Colonic mucosa (tissue), 4 donors: ENCODE measurements around the gene HSPA1A. TPM values are rescaled to one million over a fixed set of nuclear protein-coding genes. Genes with fewer than 3 reads are reported as not detected.

Source experiments
- DNase-seq: peaks from one replicate; pipeline ENCODE4 v3.0.0-alpha.2; 2020
- H3K27ac ChIP-seq: fragments of 200-600 bp; one replicate; pipeline ENCODE4 v1.8.0; 2021
- H3K27me3 ChIP-seq: fragments of 200-600 bp; one replicate; pipeline ENCODE4 v1.8.0; 2021
- H3K36me3 ChIP-seq: fragments of 200-600 bp; one replicate; pipeline ENCODE4 v1.8.0; 2021
- H3K4me1 ChIP-seq: fragments of 200-600 bp; one replicate; pipeline ENCODE4 v1.8.0; 2021; ENCODE audit warnings: mild to moderate bottlenecking
- H3K4me3 ChIP-seq: fragments of 200-600 bp; one replicate; pipeline ENCODE4 v1.8.0; 2021
- H3K9ac ChIP-seq, 2 donors: one replicate each; pipeline ENCODE4 v1.7.0; 2013; ENCODE audit warnings: control low read depth in 2 of 2, low read depth in 2 of 2, low read length in 2 of 2
- H3K9me3 ChIP-seq: fragments of 200-600 bp; one replicate; pipeline ENCODE4 v1.8.0; 2021
- intact Hi-C: fragments of 100-400 bp; cut with DNase I; formaldehyde crosslinking; loops from one replicate; pipeline ENCODE4 v1.14.1; 2022
- total RNA-seq, 2 donors: library from RNA; stranded (reverse); fragmentation: NEBNext Ultra II Directional in 1 of 2; extraction: Animal tissue kit (Norgen Biotek cat#: 25700) in 1 of 2; gene quantifications; one replicate each; pipeline ENCODE4 v1.2.1, GENCODE V29; 2021
- TF ChIP-seq, protein P1 (sequence below): fragments of 200-600 bp; IDR thresholded peaks from one replicate; pipeline ENCODE4 v1.8.0; 2022; ENCODE audit warnings: antibody characterized with exemption, mild to moderate bottlenecking
- donor health status: healthy.
- donor health status: DM: no; HTN: no; CAD: no.
- donor health status: DM: no; HTN: no; CAD: no.

The HSPA1A gene
- total RNA-seq, 2 donors from 2014 or later = 248 to 397 TPM

DNA sequence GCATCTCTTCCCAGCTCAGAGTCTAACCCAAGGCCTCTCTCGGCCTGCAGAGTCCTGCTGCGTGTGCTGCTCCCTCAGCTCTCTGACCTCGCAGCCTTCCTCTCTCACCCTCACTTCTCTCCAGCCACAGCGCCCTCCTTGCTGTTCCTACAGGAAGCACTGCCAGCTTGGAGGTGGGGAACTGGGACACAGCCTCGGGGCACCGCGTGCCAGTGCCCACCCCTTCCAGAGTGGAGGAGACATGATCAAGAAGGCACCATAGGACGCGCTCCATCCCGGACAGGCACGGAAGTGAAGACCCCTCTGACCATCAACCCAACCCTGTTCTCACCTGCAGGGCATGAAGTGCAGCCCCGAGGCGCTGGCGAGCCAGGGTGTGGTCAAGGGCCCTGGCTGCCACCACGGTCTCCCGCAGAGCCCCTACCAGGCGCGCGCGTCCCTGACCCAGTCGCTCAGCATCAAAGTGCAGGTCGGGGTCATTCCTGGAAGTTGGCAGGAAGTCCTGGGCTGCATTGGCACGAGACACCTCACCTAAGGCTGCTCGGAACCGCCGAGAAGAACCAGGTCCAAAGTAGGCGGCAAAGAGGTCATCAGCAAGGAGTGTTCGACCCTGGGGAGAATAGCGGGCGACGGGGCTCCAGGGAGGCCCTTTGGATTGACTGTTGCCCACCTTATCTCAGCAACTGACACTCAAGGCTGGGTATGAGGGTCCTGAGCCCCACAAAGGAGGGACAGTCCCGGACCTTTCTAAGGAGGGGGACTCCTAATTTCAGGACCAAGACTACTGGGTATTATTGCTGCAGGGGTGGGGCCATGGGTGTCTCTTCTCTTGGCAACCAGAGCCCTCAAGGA, 39.5 kb upstream of the HSPA1A start:
- Histone ChIP-seq H3K27ac (peak overlapping the region; percentile 33), H3K27me3 (no peaks in the 10 kb centered on the region), H3K4me3 (no peak overlapping the region), H3K4me1 (peaks cover 4% of the 10 kb centered on the region), H3K9ac (peak overlapping the region in 1 of 2 donors; percentile 84), H3K36me3 (no peaks in the 10 kb centered on the region), H3K9me3 (no peaks in the 10 kb centered on the region)
- intact Hi-C loops = no loop called here
- DNase-seq = no peak
- TF ChIP-seq, protein P1, sequence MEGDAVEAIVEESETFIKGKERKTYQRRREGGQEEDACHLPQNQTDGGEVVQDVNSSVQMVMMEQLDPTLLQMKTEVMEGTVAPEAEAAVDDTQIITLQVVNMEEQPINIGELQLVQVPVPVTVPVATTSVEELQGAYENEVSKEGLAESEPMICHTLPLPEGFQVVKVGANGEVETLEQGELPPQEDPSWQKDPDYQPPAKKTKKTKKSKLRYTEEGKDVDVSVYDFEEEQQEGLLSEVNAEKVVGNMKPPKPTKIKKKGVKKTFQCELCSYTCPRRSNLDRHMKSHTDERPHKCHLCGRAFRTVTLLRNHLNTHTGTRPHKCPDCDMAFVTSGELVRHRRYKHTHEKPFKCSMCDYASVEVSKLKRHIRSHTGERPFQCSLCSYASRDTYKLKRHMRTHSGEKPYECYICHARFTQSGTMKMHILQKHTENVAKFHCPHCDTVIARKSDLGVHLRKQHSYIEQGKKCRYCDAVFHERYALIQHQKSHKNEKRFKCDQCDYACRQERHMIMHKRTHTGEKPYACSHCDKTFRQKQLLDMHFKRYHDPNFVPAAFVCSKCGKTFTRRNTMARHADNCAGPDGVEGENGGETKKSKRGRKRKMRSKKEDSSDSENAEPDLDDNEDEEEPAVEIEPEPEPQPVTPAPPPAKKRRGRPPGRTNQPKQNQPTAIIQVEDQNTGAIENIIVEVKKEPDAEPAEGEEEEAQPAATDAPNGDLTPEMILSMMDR = no peak

DNA sequence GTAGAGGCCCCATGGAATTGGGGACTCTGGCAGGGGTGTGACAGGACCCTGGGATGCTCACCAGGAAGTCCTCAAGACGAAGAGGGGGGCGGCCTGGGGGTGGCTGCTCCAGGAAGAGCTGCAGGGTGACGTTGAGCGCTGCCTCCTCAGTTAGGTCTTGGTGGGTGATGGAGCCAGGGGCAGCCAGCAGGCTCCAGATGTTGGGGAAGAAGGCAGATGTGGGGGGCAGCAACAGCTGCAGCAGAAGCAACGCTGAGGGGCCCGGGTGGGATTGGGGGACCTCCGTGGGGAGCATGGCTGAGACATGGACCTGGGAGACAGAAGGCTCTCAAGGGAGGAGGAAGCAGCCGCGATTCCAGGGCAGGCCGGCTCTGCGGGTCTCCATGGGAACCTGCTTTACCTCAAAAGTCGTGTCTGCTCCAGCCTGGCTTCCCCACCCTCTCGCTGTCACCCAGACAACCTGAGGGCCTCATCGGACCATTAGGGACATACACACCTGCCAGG, 38.8 kb upstream of the HSPA1A start:
- intact Hi-C loops = no loop called here
- Histone ChIP-seq H3K9me3 (no peaks in the 10 kb centered on the region), H3K27ac (peak overlapping the region; percentile 61), H3K9ac (peak overlapping the region; percentile 9 to 84), H3K36me3 (no peaks in the 10 kb centered on the region), H3K4me1 (peaks cover 4% of the 10 kb centered on the region), H3K27me3 (no peaks in the 10 kb centered on the region), H3K4me3 (no peak overlapping the region)
- TF ChIP-seq, protein P1 = no peak
- DNase-seq = peak; percentile 52

DNA sequence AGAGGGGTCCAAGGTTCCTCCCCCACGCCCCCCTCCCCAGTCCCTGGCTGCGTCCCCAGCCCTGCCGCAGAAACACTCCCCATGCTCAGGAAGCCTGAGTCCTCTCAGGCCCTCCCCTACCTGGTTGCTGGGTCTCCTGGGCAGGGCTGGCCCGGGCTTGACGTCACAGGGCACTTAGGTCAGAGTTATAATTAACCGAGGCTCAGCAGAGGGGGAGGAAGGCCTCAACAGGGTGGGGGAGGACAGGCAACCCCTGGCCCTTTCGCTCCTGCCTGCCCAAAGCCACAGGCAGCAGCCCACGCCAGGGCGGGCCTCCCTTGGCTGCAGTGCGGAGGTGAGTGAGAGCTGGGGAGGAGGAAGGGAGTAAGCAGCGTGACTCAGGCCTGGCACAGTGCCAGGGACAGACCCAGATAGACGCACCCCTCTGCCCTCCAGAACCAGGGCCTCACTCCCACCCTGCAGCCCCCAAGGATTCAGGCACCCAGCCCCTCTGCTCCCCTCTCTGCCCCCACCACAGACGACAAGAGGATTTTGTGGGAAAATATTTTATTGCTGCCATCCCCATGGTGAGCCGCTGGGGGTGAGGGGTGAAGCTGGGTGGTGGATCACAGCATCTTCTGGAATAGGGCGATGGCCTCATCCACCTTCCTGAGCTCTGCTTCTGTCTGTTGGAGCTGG, 38.2 kb upstream of the HSPA1A start, which contains the start of gene VWA7:
TSS of gene VWA7 (minus strand) at position 340 of the 678 bp plus-strand sequence. CDS start 549 bp downstream, outside the sequence.
- TF ChIP-seq, protein P1 = no peak
- peak; percentile 80 for DNase-seq
- Histone ChIP-seq H3K9ac (peak within 1 kb of the TSS; percentile 9 to 84), H3K9me3 (no peaks in the 10 kb centered on the region), H3K27me3 (no peaks in the 10 kb centered on the region), H3K4me1 (peaks cover 4% of the 10 kb centered on the region), H3K36me3 (no peaks in the 10 kb centered on the region), H3K4me3 (no peak within 1 kb of the TSS), H3K27ac (peak within 1 kb of the TSS; percentile 61)
- intact Hi-C loops = no loop called here

DNA sequence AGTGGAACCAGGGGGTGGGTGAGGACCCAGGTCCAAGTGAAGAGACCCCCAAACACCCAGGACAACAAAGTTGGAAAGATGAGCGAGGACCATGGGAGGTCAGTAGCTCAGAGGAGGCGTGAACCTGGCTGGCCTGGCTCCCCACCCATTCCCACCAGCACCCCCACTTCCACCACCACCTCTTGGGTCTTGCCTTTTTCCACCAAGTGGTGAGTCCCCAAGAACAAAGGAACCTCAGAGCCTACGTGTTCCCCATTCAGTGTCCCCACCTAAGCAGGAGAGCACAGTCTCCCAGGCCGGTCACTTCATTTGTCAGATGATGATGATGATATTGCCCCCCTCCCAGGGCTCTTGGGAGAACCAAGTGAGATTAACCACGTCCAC, 37.7 kb upstream of the HSPA1A start:
- no peaks in the 10 kb centered on the region for H3K9me3 ChIP-seq

DNA sequence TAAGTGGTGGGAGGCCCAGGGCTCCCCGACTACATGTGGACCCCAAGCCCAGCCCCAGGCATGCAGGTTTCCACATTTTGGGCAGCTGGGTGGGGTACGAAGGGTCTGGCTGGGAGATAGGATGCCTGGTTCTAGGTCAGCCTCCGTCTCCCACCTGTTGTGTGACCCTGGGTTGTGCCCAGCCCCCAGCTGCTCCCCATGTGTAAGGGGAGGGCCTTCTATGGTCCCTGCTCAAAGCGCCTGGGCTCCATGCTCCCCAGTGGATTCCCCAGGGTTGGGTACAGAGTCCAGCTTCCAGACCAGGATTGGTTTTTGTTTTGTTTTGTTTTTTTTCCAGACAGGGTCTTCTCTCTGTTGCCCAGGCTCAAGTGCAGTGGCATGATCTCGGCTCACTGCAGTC, 37.1 kb upstream of the HSPA1A start:
- H3K4me1 ChIP-seq = peaks cover 4% of the 10 kb centered on the region
- no peak overlapping the region for H3K9ac ChIP-seq
- no peak overlapping the region for H3K4me3 ChIP-seq
- TF ChIP-seq, protein P1 = no peak
- intact Hi-C loops = no loop called here
- H3K9me3 ChIP-seq = no peaks in the 10 kb centered on the region
- no peak for DNase-seq
- H3K36me3 ChIP-seq = no peaks in the 10 kb centered on the region
- no peak overlapping the region for H3K27ac ChIP-seq
- no peaks in the 10 kb centered on the region for H3K27me3 ChIP-seq

More for the DNA sequence above, 37.7 kb upstream of the HSPA1A start:
- intact Hi-C loops = no loop called here
- no peak overlapping the region for H3K4me3 ChIP-seq
- H3K9ac ChIP-seq = peak overlapping the region in 1 of 2 donors; percentile 84
- TF ChIP-seq, protein P1 = no peak
- no peak for DNase-seq
- no peaks in the 10 kb centered on the region for H3K36me3 ChIP-seq
- H3K27me3 ChIP-seq = no peaks in the 10 kb centered on the region
- H3K27ac ChIP-seq = peak overlapping the region; percentile 61
- H3K4me1 ChIP-seq = peaks cover 4% of the 10 kb centered on the region
